Kidney glomerular epithelial cell (primary cell): Measurements from ENCODE around the gene PTX3.

Experiments
- DNase-seq: peaks from one replicate; lab custom pipeline; 2025; lab: John Stamatoyannopoulos, UW

PTX3 gene

DNA sequence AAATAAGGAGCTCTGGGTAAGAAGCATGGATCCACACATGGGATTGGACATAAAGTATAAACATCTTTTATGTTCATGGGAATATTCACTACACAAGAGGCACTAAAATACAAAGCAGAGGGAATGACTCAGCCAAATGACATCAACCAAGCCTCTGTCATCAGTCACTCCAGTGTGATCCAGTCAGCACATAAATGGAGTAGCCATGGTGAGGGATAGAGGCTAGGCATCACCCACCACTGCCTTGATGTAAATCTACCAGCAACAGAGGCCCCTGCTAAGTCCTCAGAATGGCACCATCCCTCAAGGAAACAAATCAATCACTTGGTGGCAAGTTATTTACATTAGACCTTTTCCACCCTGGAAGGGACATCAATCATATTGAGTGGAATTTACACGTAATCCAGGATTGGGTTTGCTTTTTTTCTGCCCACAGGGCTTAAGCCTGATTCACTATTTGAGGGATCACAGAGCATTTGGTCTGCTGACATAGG lies 39.3 kb downstream of the PTX3 start:
- peak; percentile 3 for DNase-seq

DNA sequence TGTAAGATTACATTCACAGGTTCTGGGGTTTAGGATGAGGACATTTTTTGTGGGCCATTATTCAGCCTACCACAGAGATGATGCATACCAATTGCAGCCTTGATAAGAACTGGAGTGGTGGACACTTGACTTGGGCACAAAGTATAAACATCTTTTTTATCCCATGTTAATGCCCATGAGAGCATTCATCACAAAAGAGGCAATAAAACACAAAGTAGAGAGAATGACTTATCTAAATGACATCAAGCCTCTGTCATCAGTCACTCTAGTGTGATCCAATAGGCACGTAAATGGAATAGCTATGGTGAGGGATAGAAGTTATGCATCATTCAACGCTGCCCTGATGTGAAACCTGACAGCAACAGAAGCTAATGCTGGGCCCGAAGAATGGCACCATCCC lies 40.8 kb downstream of the PTX3 start:
- no peak for DNase-seq

DNA sequence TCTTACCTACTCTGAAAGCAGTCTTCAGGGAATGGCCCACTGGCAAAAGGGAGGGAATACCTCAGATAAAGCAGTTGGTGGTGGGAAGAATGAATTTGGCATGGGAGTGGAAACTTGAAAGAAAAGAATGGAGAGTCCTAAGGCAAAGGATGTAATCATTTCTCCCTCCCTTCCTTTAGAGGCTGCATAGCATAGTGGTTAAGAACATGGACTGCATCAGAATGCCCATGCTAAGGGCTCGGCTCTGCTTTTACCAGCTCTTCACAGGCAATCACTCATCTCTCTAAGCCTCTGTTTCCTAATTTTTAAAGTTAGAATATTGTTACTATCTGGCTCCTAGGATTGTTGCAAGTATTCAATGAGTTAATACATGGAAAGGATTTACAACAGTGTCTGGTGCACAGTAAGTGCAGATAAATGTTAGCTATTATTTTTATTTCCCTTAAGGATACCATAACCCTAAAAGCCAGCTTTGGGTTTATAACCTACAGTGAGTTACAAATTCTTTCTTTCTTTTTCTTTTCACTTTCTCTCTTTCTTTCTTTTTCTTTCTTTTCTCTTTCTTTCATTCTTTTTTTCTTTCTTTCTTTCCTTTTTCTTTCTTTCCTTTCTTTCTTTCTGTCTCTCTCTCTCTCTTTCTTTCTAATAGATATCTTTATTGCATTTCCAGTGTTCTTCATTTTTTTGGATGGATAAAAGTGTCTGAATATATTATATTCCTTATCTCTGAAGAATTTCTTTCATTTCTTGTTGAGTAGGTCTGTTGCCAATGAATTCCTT lies 43.0 kb downstream of the PTX3 start:
- no peak for DNase-seq

DNA sequence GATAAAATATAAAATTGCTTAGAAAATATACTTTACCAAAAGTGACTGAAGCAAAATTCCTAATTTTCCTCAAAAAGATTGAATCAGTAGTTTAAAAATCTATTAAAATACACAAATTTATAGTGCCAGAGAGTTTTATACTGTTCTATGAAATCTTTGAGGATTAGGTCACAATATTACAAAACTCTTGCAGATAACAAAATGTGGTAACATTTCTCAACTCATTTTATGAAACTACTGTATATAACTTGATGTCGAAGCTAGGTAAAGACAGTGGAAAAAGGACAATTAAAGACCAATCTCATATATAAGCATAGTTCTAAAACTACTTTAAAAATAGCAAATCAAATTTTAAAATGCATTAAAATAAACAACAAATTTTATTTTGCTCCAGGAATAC lies 50.7 kb downstream of the PTX3 start:
- DNase-seq, result no peak

DNA sequence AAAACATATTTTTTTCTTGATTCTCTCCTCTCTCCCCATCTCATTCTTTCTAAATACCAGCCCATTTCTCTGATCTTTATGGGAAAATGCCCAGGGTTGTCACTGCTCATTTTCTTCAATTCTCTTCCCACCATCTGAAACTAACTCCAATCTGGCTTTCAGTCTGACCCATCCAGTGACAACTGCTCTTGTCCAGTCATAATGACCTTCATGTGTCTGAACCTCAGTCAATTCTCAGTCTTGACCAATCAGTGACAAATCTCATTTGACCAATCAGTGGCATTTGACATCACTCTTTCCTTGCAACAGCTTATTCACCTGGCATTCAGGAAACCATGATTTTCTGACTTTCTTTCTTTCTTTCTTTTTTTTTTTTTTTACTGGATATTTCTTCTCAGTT lies 51.5 kb downstream of the PTX3 start:
- no peak for DNase-seq

DNA sequence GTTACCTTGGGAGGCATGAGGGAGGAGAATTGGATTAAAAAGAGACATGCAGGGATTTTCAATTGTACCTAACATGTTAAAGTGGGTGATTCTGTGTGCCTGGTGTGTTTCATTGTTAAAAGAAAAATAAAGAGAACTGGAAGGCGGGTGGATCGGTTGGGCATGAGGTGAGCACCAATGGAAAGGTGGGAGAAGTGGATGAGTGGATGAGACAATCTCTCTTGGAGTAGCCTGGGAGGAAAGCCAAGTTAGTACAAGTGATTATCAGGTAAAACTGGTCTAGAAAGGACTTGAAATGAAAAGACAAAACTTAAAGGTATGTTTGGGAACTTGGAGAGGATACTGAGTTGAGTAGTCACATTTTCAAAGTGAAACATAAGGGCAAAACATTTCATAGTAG lies 54.5 kb downstream of the PTX3 start:
- no peak for DNase-seq
